Skeletal muscle cell (primary cell): Measurements from ENCODE around the gene KRTAP4-1.
"Not testable (repeated sequence)": the region's sequence is repeated elsewhere in the genome, so short reads cannot be mapped to it uniquely, and the experiment has no call there.

Source experiments
- DNase-seq: peaks from one replicate; pipeline ENCODE4 v3.0.0-alpha.2; 2010; ENCODE audit warnings: low read depth
- H3K4me3 ChIP-seq: 2 replicates; pipeline ENCODE4 v1.5.1; 2011; ENCODE audit warnings: low read depth, mild to moderate bottlenecking, control low read depth, low read length, moderate library complexity

The KRTAP4-1 gene

DNA sequence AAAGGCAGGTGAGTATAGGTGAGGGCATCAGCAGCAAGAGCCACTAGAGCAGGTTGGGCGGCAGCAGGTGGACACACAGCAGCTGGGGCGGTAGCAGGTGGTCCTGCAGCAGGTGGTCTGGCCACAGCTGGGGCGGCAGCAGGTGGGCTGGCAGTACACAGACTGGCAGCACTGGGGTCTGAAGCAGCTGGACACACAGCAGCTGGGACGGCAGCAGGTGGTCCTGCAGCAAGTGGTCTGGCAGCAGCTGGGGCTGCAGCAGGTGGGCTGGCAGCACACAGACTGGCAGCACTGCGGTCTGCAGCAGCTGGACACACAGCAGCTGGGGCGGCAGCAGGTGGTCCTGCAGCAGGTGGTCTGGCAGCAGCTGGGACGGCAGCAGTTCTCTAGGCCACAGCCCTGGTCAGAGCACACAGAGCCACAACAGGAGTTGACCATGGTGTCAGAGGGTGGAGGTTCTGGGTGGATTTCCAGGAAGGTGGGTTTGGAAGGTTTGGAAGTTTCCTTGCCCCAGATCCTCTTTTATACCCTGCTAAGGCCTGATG, 6.9 kb downstream of the KRTAP4-1 start, which contains the start of gene KRTAP4-2:
Gene KRTAP4-2, minus strand, starts transcription at position 495 of the 545 bp plus-strand sequence. Its CDS starts 57 bp downstream, at position 438.
- DNase-seq: no peak
- no peak within 1 kb of the TSS for H3K4me3 ChIP-seq

DNA sequence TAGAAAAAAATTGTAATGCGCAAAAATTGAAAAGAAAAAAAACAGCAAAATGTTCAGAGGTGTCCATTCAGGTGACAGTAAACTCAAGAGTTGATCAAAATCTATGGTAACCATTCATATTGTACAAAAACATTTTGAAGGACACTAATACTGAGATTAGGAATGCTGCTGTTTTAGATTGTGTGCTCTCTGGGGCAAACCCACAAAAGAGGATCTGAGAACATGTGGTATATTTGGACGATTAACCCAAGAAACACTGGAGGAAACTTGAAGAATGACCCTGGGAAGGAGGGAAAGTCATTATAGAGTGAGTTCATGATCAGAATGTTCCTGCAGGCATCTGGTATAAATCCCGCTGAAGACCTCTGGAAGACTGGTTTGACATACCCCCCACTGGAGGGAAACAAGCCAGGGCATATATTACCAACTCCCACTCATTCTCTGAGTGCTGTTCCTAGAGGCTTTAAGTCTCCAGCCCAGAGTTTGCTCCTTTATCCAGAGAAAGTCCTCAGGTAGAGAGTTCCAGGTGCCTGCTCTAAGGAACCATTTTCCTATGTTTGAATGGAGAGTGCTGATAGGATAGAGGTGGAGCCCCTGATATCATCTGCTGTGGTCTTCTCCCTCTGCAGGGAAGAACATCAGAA, 7.8 kb downstream of the KRTAP4-1 start:
- no peak overlapping the region for H3K4me3 ChIP-seq
- DNase-seq: no peak

DNA sequence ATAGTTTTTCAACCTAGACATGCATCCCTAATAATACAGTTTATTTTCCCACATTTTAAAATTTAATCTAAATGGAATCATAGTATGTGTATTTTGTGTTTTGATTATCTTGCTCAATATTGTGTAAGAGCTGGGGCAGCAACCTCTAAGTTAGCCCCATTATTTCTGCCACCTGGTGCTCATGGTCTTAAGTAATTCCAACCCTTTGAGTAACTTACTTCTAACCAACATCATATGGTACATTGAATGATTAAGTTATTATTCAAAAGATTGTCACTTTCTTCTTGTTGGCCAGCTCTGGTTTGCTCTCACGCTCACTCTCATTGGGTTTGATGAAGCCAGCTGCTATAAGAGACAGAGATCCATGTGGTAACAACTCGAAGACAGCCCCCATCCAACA, 12.8 kb downstream of the KRTAP4-1 start:
- peak; percentile 11 for DNase-seq
- no peak overlapping the region for H3K4me3 ChIP-seq

DNA sequence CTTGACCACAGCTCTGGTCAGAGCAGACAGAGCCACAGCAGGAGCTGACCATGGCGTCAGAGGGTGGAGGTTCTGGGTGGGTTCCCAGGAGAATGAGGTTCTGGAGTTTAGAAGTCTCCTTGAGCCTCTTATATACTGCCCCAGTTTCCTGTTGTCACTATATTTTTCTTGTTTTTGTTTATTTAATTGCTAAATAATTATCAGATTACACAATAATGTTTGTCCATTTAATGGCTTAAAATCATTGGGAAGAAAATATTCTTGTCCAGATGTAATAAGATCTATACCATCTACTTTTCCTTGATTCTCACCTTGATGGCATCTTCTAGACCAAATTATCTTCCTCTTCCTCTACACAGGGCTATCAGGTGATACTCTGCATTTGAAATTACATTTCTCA, 16.6 kb downstream of the KRTAP4-1 start, which contains the start of gene KRTAP4-3:
Gene KRTAP4-3, minus strand, starts transcription at position 101 of the 400 bp plus-strand sequence. Its CDS starts 49 bp downstream, at position 52.
- DNase-seq: no peak
- H3K4me3 ChIP-seq: no peak within 1 kb of the TSS

DNA sequence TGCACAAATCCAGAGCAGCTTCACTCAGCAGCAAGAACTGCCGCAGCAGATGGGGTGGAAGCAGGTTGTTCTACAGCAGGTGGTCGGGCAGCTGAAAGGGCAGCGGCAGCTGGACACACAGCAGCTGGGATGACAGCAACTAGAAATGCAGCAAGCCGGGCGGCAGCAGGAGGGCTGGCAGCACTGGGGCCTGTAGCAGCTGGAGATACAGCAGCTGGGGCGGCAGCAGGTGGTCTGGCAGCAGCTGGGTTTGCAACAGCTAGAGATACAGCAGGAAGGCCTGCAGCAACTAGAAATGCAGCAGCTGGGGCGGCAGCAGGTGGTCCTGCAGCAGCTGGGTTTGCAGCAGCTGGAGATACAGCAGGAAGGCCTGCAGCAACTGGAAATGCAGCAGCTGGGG, 17.1 kb downstream of the KRTAP4-1 start:
- H3K4me3 ChIP-seq: no peak overlapping the region
- DNase-seq: no peak

DNA sequence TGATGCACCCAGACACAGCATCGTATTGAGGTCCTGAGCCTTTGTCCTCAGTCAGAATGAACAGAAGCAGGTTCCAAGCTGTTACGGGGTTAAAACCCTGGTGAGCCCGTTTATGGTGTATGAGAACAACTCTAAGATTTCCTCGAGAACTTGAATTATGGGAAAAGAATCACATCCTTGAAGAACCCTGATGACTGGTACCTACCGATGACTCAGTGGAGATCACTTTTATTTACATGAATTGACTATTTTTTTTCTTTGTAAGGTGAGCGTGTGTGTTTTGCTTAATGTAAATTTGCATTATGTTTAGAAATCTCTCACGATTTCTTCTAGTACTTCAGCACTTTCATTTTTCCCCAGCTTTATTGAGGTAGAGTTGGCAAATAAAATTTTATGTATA, 20.9 kb downstream of the KRTAP4-1 start:
- H3K4me3 ChIP-seq: no peak overlapping the region
- no peak for DNase-seq

DNA sequence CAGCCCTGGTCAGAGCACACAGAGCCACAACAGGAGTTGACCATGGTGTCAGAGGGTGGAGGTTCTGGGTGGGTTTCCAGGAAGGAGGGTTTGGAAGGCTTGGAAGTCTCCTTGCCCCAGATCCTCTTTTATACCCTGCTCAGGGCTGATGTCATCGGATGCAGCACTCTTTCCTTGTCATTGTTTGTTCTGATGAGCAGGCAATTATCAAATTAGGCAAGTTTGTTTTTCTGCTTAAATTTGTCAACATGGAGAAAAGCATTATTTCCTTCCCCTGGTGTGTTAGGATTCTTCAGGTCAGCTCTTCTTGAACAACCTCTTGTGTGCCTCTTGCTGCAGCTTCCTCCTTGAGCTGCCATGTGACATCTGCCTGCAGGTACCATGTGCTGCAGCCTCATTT, 24.1 kb downstream of the KRTAP4-1 start, which contains the start of gene KRTAP4-4:
Gene KRTAP4-4, minus strand, starts transcription at position 101 of the 400 bp plus-strand sequence. Its CDS starts 57 bp downstream, at position 44.
- DNase-seq: no peak

DNA sequence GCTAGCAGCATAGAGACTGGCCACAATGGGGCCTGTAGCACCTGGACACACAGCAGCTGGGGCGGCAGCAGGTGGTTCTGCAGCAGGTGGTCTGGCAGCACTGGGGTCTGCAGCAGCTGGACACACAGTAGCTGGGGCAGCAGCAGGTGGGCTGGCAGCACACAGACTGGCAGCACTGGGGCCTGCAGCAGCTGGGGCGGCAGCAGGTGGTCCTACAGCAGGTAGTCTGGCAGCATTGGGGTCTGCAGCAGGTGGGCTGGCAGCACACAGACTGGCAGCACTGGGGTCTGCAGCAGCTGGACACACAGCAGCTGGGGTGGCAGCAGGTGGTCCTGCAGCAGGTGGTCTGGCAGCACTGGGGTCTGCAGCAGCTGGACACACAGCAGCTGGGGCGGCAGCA, 24.5 kb downstream of the KRTAP4-1 start:
- DNase-seq, H3K4me3 ChIP-seq: not testable (repeated sequence)

More for the DNA sequence above, 24.1 kb downstream of the KRTAP4-1 start, which contains the start of gene KRTAP4-4:
- H3K4me3 ChIP-seq: no peak within 1 kb of the TSS

DNA sequence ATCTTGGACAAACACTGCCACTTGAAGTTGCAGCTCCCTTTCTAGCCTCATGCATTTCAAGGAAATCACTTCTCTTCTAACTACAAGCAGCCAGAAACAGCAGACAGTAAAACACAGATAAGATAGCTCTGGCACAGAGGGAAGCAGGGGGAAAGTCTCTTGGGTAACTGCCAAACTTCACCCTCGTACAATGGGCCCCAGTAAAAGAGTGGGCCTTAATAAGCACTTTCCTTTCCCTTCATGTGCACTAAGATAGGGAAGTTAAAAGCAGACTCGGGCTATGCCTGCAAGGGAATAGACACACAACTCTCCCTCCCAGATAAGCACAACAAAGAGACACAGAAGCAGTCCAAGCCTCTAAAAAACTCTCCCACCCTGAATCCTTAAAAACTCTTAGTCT, 30.9 kb downstream of the KRTAP4-1 start:
- H3K4me3 ChIP-seq: no peak overlapping the region
- no peak for DNase-seq

DNA sequence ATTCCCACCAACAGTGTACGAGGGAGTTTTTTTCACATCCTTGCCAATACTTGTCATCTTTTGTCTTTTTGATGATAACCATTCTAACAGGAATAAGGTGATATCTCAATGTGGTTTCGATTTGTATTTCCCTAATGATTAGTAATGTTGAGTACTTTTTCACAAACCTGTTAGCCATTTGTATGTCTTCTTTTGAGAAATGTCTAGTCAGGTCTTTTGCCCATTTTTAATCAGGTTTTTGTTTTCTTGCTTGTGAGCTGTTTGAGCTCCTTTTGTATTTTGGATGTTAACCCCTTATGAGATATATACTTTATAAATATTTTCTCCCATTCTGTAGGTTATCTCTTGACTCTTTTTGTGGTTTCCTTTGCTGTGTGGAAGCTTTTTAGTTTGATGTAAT, 33.2 kb downstream of the KRTAP4-1 start:
- no peak overlapping the region for H3K4me3 ChIP-seq
- no peak for DNase-seq

DNA sequence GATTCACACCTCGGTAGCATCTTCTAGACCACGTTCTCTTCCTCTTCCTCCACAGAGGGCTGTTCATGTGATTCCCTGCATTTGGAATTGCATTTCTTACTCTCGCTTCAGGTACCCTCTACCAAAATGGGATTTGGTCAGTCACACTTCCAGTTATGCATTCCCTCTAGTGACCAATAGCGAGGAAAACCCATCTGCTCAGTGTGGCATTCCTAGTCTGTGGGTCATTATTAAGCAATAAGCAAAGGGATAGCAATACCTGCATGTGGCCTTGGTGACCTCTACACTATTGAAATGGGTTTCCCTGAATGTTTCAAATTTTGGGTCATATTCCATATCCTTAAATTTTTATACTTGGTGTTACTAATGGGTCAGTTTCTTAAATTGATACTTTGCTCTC, 34.7 kb downstream of the KRTAP4-1 start:
- no peak for DNase-seq
- H3K4me3 ChIP-seq: no peak overlapping the region

DNA sequence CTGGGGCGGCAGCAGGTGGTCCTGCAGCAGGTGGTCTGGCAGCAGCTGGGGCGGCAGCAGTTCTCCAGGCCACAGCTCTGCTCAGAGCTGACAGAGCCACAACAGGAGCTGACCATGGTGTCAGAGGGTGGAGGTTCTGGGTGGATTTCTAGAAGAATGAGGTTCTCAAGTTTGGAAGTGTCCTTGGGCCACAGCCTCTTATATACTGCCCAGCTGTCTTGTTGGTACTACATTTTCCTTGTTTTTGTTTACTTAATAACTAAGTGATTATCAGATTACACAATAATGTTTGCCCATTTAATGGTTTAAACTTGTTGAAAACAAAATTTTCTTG, 35.1 kb downstream of the KRTAP4-1 start, which contains the start of gene KRTAP4-5:
Gene KRTAP4-5, minus strand, starts transcription at position 174 of the 334 bp plus-strand sequence. Its CDS starts 58 bp downstream, at position 116.
- no peak for DNase-seq
- no peak within 1 kb of the TSS for H3K4me3 ChIP-seq

DNA sequence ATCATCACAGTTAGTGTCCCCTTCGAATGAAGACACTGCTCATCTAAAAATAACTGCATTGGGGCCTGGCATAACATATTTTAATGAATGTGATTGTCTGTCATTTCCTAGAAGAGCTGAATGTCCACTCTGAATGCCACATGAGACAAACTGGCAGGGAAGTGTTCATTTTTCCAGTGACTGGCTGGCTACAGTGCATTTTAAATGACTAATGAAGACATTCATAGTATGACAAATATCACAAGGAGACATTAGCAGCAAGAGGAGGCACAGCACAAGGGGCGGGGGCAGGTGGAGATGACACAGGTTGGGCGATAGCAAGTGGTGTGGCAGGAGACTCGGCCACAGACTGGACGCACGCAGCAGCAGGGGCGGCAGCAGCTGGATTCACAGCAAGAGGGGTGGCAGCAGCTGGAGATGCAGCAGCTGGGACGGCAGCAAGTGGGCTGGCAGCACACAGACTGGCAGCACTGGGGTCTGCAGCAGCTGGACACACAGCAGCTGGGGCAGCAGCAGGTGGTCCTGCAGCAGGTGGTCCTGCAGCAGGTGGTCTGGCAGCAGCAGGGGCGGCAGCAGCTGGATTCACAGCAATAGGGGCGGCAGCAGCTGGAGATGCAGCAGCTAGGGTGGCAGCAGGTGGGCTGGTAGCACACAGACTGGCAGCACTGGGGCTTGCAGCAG, 35.6 kb downstream of the KRTAP4-1 start:
- H3K4me3 ChIP-seq, DNase-seq: not testable (repeated sequence)

DNA sequence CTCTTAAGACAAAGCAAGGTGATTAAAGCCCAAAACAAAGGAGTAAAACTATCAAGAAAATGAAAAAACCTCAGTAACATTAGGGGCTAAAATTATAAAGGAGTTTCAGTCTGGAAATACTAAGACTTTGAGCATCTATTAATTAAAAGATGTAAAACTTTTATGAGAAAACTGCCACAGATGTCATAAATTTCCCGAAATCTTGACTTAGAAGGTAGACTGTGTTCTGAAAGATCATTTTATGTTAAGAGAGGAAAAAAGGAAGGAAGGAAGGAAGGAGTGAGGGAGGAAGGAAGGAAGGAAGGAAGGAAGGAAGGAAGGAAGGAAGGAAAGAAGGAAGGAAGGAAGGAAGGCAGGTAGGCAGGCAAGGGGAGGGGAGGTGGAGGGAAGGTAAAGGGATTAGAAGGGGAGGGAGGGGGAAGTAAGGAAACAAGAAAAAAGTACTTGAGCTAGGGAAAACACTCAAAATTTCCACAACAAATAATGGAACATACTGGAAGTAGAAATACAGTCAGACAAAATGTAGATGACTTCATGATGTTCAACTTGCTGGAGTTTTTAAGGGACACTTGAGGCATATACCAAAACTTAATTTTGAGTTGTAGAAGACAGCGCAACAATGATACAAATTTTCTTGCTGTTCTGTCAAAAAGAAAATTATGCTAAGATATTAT, 37.0 kb downstream of the KRTAP4-1 start:
- DNase-seq: no peak

DNA sequence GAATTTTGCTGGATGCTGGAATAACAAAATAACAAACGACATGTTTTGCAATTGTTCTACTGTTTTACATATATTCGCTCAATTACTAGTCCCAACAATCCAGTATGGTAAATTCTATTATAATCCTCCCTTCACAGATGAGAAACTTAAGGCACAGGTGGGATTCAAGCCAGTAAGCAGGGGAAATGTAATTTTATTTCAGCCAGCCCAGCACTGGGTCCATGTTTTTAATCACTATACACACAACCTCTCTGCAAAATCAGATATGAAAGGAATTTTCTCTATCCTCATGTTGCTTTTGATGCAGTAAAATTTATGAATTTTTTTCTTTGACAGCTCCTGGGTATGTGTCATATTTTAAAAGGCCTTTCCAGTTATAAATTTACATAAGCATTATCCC, 39.5 kb downstream of the KRTAP4-1 start:
- DNase-seq: no peak
- no peak overlapping the region for H3K4me3 ChIP-seq

More for the DNA sequence above, 37.0 kb downstream of the KRTAP4-1 start:
- H3K4me3 ChIP-seq: no peak overlapping the region

DNA sequence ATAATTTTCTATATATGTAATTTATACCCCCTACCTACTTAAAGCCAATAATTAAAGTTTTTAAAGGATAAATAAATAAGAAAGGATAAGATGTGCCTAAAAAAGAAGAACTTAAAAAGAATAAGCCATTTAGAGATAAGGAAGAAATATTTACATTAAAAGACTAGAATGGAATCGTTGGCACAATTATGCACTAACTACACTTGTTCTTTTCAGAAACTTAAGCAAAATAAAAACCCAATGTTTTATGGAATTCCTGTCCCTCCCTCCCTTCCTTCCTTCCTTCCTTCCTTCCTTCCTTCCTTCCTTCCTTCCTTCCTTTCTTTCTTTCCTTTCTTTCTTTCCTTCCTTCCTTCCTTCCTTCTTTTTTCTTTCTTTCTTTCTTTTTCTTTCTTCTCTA, 39.9 kb downstream of the KRTAP4-1 start:
- DNase-seq: no peak
- H3K4me3 ChIP-seq: no peak overlapping the region

DNA sequence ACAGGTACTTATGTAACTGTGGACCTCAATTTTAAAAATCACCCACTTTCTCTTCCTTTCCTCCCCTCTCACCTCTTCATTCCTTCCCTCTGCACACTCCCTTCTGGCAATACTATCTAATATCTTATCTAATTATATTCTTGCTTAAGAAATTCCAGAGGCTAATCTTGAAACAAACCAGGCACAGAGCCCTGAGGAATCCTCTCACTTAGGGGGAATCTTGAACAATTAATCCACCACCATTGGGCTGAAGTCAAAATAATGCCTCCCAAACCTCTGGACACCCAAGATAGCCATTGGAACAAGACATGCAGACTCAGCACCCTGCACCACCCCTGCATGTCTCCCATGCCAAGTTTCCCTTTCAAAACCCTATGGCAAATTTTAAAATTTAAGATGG, 43.4 kb downstream of the KRTAP4-1 start:
- H3K4me3 ChIP-seq: no peak overlapping the region
- no peak for DNase-seq

DNA sequence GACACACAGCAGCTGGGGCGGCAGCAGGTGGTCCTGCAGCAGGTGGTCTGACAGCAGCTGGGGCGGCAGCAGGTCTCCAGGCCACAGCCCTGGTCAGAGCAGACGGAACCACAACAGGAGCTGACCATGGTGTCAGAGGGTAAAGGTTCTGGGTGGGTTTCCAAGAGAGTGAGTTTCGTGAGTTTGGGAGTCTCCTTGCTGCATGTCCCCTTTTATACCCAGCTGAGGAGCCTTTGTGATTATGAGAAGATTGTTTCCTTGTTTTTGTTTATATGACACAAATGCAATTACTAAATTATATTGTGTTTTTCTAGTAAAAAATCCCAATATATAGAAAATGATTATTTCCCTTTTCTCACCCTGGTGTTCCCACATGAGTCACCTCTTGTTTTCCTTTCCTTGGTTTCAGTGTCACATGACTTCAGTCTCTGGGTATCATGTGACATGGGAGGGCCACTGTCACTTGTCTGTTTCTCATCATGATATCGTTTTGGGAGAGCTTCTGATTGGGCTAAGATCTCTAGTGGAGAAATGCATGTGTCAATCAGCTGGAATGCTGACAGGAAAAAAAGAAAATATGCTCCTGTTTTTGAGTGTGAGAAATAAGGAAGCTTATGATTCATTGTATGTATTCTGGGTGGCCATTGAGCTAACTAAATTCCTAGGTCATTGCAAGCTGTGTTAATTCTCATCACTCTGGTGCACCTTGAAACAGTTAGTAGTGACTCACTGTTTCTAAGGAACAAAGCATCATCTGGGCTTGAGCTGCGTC, 44.2 kb downstream of the KRTAP4-1 start, which contains the start of gene KRTAP4-6:
Gene KRTAP4-6, minus strand, starts transcription at position 185 of the 772 bp plus-strand sequence. Its CDS starts 57 bp downstream, at position 128.
- no peak within 1 kb of the TSS for H3K4me3 ChIP-seq
- DNase-seq: peak; percentile 69

DNA sequence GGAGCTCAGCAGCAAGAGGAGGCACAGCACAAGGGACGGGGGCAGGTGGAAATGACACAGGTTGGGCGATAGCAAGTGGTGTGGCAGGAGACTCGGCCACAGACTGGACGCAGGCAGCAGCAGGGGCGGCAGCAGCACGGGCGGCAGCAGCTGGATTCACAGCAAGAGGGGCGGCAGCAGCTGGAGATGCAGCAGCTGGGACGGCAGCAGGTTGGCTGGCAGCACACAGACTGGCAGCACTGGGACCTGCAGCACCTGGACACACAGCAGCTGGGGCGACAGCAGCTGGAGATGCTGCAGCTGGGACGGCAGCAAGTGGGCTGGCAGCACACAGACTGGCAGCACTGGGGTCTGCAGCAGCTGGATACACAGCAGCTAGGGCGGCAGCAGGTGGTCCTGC, 44.8 kb downstream of the KRTAP4-1 start:
- H3K4me3 ChIP-seq, DNase-seq: not testable (repeated sequence)
